ENCODE measurements around the gene RALGAPA2. TPM values are rescaled to one million over a fixed set of nuclear protein-coding genes. Genes with fewer than 3 reads are reported as not detected.

Gene RALGAPA2
- total RNA-seq, 1 experiment from 2014 or later: 18.2 TPM

GRCh38 chr20:20391766-20392165 lies 320.7 kb downstream of the RALGAPA2 start:
- Mint-ChIP-seq H3K27me3 (ENCODE audit: low read depth) (no peaks in the 10 kb centered on the region), H3K9me3 (no peaks in the 10 kb centered on the region), H3K36me3 (0 out of 2 replicates have a peak, but pooled peaks cover 8% of the 10 kb centered on the region), H3K27ac (no peak overlapping the region), H3K4me3 (no peak overlapping the region), H3K4me1 (peaks cover 15% of the 10 kb centered on the region)
- TF ChIP-seq USF1 (CRISPR knock-in tag; IDR thresholded peaks at IDR 0.05) (no peak), E2F5 (CRISPR knock-in tag; IDR thresholded peaks at IDR 0.05) (no peak), ZBTB21 (CRISPR knock-in tag; IDR thresholded peaks at IDR 0.05; ENCODE audit: borderline replicate concordance) (no peak), FOXP4 (CRISPR knock-in tag; IDR thresholded peaks at IDR 0.05) (no peak), ZBTB43 (CRISPR knock-in tag; IDR thresholded peaks at IDR 0.05) (no peak), ETV6 (CRISPR knock-in tag; IDR thresholded peaks at IDR 0.05) (no peak), EMX1 (CRISPR knock-in tag; IDR thresholded peaks at IDR 0.05) (no peak), TEAD1 (CRISPR knock-in tag; IDR thresholded peaks at IDR 0.05) (no peak), GRHL2 (CRISPR knock-in tag; IDR thresholded peaks at IDR 0.05; ENCODE audit: insufficient replicate concordance, severe bottlenecking) (no peak)
- ATAC-seq (no peak), DNase-seq (ENCODE audit: low spot score) (no peak)
- ChIA-PET POLR2A (no interaction called here), CTCF (interaction anchor here (1.4 kb wide), 1 partner anchor 202 kb away, joined by 6 read pairs; no protein-coding TSS in a partner anchor)

- no peak for DNase-seq (ENCODE audit: low spot score)
- H3K9me3 Mint-ChIP-seq: no peaks in the 10 kb centered on the region
- 0 out of 2 replicates have a peak, but pooled peaks cover 8% of the 10 kb centered on the region for H3K36me3 Mint-ChIP-seq
- ChIA-PET CTCF (interaction anchor here (1.4 kb wide), 1 partner anchor 203 kb away, joined by 6 read pairs; no protein-coding TSS in a partner anchor), POLR2A (no interaction called here)
- H3K4me3 Mint-ChIP-seq: no peak overlapping the region
- TF ChIP-seq MAX (CRISPR knock-in tag; IDR thresholded peaks at IDR 0.05) (no peak), JUN (CRISPR knock-in tag; IDR thresholded peaks at IDR 0.05) (no peak), ZBTB43 (CRISPR knock-in tag; IDR thresholded peaks at IDR 0.05) (no peak), CREM (CRISPR knock-in tag; IDR thresholded peaks at IDR 0.05) (no peak), ZNF671 (CRISPR knock-in tag; IDR thresholded peaks at IDR 0.05) (no peak), ETV6 (CRISPR knock-in tag; IDR thresholded peaks at IDR 0.05) (no peak), HMGA2 (CRISPR knock-in tag; IDR thresholded peaks at IDR 0.05) (no peak), NFYB (CRISPR knock-in tag; conservative IDR thresholded peaks at IDR 0.05; ENCODE audit: low read depth) (no peak), ATF3 (CRISPR knock-in tag; conservative IDR thresholded peaks at IDR 0.05) (no peak), OVOL2 (CRISPR knock-in tag; IDR thresholded peaks at IDR 0.05; ENCODE audit: borderline replicate concordance) (no peak), E2F5 (CRISPR knock-in tag; IDR thresholded peaks at IDR 0.05) (no peak)
- H3K27ac Mint-ChIP-seq: no peak overlapping the region
- no peak for ATAC-seq
- peaks cover 8% of the 10 kb centered on the region for H3K4me1 Mint-ChIP-seq
- no peaks in the 10 kb centered on the region for H3K27me3 Mint-ChIP-seq (ENCODE audit: low read depth)
These were observed 321.3 kb downstream of the RALGAPA2 start for GRCh38 chr20:20391115-20391514.
